Left ventricle myocardium inferior (tissue), 1 donor: ENCODE measurements around the gene LIPF. TPM values are rescaled to one million over a fixed set of nuclear protein-coding genes. Genes with fewer than 3 reads are reported as not detected.

Experiments
- DNase-seq: peaks from one replicate; pipeline ENCODE4 v3.0.0-alpha.2; 2020
- H3K27ac ChIP-seq: fragments of 200-600 bp; replicated peaks from 2 replicates; pipeline ENCODE4 v1.8.0; 2021
- H3K27me3 ChIP-seq: fragments of 200-600 bp; 2 replicates; pipeline ENCODE4 v1.8.0; 2021; ENCODE audit warnings: low read depth
- H3K36me3 ChIP-seq: fragments of 200-600 bp; 2 replicates; pipeline ENCODE4 v1.8.0; 2021
- H3K4me1 ChIP-seq: fragments of 200-600 bp; 2 replicates; pipeline ENCODE4 v1.8.0; 2021
- H3K4me3 ChIP-seq: fragments of 200-600 bp; 2 replicates; pipeline ENCODE4 v1.8.0; 2021; ENCODE audit warnings: mild to moderate bottlenecking, moderate library complexity
- H3K9me3 ChIP-seq: fragments of 200-600 bp; replicated peaks from 2 replicates; pipeline ENCODE4 v1.8.0; 2021
- intact Hi-C: fragments of 100-400 bp; cut with micrococcal nuclease; formaldehyde crosslinking; loops from one replicate; pipeline ENCODE4 v1.11.0; 2022
- total RNA-seq: library from RNA; stranded (reverse); fragmentation: NEBNext Ultra II Directional; extraction: Animal tissue kit (Norgen Biotek cat#: 25700); gene quantifications from one replicate; pipeline ENCODE4 v1.2.1, GENCODE V29; 2021
- TF ChIP-seq, protein P1 (sequence below): fragments of 200-600 bp; IDR thresholded peaks from 2 replicates; pipeline ENCODE4 v1.8.0; 2021; ENCODE audit warnings: antibody characterized with exemption, mild to moderate bottlenecking, borderline replicate concordance
- donor health status: DM: no; HTN: yes; CAD: no; lungs with severe emphysema.

Gene LIPF
- total RNA-seq, 1 donor from 2014 or later = not detected

GRCh38 chr10:88715517-88715916 is 51.3 kb downstream of the LIPF start:
- no peak overlapping the region for H3K4me3 ChIP-seq
- no peaks in the 10 kb centered on the region for H3K9me3 ChIP-seq
- peaks cover 15% of the 10 kb centered on the region for H3K27me3 ChIP-seq
- DNase-seq = no peak
- no peak overlapping the region for H3K27ac ChIP-seq
- H3K4me1 ChIP-seq = no peaks in the 10 kb centered on the region
- no peaks in the 10 kb centered on the region for H3K36me3 ChIP-seq
- TF ChIP-seq, protein P1, sequence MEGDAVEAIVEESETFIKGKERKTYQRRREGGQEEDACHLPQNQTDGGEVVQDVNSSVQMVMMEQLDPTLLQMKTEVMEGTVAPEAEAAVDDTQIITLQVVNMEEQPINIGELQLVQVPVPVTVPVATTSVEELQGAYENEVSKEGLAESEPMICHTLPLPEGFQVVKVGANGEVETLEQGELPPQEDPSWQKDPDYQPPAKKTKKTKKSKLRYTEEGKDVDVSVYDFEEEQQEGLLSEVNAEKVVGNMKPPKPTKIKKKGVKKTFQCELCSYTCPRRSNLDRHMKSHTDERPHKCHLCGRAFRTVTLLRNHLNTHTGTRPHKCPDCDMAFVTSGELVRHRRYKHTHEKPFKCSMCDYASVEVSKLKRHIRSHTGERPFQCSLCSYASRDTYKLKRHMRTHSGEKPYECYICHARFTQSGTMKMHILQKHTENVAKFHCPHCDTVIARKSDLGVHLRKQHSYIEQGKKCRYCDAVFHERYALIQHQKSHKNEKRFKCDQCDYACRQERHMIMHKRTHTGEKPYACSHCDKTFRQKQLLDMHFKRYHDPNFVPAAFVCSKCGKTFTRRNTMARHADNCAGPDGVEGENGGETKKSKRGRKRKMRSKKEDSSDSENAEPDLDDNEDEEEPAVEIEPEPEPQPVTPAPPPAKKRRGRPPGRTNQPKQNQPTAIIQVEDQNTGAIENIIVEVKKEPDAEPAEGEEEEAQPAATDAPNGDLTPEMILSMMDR = no peak
- intact Hi-C loops = no loop called here

DNA sequence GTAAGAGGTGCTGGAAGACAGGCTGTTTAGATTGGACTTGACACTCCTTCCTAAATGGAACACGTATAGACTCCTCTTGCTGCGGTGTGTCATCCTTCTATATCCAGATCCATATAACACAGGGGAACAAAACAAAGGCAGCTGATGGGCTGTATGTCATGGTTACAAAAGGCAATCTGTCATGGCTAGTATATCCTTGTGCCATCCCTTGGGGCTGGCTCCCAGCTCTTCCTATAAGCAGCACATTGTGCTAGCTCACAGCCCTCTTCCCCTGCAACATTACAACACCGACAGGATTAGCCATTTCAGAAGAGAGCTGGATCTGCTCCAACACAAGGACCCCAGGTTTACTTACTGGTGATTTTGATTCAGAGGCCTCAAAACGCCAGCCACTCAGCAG is 57.1 kb downstream of the LIPF start:
- H3K27me3 ChIP-seq = peaks cover 34% of the 10 kb centered on the region
- no peaks in the 10 kb centered on the region for H3K36me3 ChIP-seq
- intact Hi-C loops = no loop called here
- no peaks in the 10 kb centered on the region for H3K9me3 ChIP-seq
- H3K4me3 ChIP-seq = no peak overlapping the region
- DNase-seq = no peak
- TF ChIP-seq, protein P1 = no peak
- no peaks in the 10 kb centered on the region for H3K4me1 ChIP-seq
- no peak overlapping the region for H3K27ac ChIP-seq

DNA sequence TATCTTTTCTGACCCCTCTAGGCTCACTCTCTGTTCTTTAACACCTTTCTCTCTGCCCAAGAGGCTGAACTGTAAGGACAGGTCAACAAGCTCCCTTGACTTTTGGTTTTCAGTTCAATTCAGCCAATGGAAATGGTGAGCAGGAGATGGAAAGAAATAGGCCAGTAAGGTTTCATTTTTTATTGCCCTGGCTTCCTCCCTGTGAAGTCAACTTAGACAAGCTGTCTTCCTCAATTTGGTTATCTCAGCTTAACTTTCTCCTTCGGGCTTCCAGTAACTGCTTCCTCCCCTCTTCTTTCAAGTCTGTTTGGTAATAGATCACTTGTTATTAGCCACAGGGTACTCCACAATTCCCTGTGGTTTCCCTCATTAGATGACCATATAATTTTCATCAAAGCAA is 61.6 kb downstream of the LIPF start:
- TF ChIP-seq, protein P1 = no peak
- intact Hi-C loops = no loop called here
- Histone ChIP-seq H3K36me3 (no peaks in the 10 kb centered on the region), H3K4me1 (no peaks in the 10 kb centered on the region), H3K27ac (no peak overlapping the region), H3K27me3 (peaks cover 43% of the 10 kb centered on the region), H3K4me3 (no peak overlapping the region), H3K9me3 (no peaks in the 10 kb centered on the region)
- DNase-seq = no peak

GRCh38 chr10:88728107-88728763 is 64.0 kb downstream of the LIPF start:
- DNase-seq = no peak
- intact Hi-C loops = no loop called here
- Histone ChIP-seq H3K4me3 (no peak overlapping the region), H3K4me1 (no peaks in the 10 kb centered on the region), H3K27ac (no peak overlapping the region), H3K36me3 (no peaks in the 10 kb centered on the region), H3K27me3 (peaks cover 37% of the 10 kb centered on the region), H3K9me3 (no peaks in the 10 kb centered on the region)
- TF ChIP-seq, protein P1 = no peak

Other genes starting within 250 kb of the LIPF start
- gene RNLS, start 81.1 kb upstream of the LIPF start, total RNA-seq = 14.3 TPM
- gene LIPJ, start 77.7 kb upstream of the LIPF start, total RNA-seq = not detected
- gene LIPK, start 41.8 kb downstream of the LIPF start, total RNA-seq = not detected
- not detected for gene LIPN, start 95.6 kb downstream of the LIPF start, total RNA-seq
- gene LIPM, start 138.3 kb downstream of the LIPF start, total RNA-seq = not detected
- not detected for gene ANKRD22, start 187.4 kb downstream of the LIPF start, total RNA-seq
- gene STAMBPL1, start 215.8 kb downstream of the LIPF start, total RNA-seq = 2.5 TPM